HG03565 (cell line): ENCODE results near the gene CAMK1D.
"Not testable (repeated sequence)": the region's sequence is repeated elsewhere in the genome, so short reads cannot be mapped to it uniquely, and the experiment has no call there.

Experiments used
- ATAC-seq: cut with Tn5 transposase; IDR thresholded peaks from one replicate; pipeline ENCODE4 v1.9.1; 2021; ENCODE audit warnings: mild to moderate bottlenecking, moderate library complexity; ENCODE audit not compliant: unreplicated experiment

The CAMK1D gene

DNA sequence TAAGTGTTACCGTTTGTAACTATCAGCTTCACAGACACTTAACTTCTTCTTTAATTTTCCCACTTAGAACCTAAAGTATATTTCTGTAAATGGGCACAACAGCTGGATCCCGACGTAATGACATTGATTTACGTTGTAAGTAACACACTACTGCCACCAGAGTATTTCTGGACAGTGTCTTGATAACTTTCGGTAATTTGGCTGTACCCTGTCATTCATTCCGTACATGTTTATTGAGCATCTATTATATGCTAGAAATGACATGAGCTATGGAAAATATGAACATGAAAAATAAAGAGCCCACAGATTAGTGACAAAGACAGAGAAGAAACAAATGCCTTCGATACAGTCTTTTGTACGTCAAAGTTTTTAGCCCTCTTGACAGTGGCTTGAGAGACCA lies 360.8 kb downstream of the CAMK1D start:
- ATAC-seq = no peak

DNA sequence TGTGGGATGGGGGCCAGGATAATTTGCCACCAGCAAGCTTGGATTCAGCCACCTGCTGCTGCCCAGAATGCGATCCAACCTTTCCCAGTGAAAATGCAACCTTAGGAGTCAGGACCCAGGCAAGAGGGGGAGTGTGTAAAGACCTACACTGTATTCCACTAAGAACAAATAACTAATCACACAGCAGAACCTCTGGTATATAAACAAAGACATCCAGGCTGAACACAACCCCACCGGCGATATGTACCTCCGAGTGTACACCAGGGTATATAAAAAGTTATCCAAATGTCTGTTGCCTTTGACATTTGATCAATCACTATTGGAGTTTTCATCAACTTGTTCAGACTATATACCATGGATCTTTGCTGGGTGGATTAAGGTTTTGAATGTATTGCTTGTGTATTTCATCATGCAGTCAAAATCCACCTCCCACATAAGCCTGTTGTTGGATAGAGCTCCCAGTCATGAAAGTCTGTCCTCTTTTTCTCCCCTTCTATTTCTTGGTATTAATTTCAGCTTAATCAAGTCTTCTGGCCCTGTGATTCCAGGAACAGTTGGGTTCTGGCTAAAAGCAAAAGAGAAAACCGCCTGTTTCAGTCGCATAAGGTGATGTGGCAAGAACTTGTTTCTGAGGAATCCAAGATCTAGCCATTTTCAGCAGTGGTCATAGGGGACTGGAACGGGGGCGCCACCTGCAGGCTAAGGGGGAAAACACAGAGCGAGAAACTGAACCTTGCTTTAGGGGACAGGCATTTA lies 361.4 kb downstream of the CAMK1D start:
- ATAC-seq = peak; percentile 86

GRCh38 chr10:12711350-12711708 lies 362.0 kb downstream of the CAMK1D start:
- ATAC-seq = no peak

GRCh38 chr10:12712293-12712983 lies 363.1 kb downstream of the CAMK1D start:
- ATAC-seq = no peak

DNA sequence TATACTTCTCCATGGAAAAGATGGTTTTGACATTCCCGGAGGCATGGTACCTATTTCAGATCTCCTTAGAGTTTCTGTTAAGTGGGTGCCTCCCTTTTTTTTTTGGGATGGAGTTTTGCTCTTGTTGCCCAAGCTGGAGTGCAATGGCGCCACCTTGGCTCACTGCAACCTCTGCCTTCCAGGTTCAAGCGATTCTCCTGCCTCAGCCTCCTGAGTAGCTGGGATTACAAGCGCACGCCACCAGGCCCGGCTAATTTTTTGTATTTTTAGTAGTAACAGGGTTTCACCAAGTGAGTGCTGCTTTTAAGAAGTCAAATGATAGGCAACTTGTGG lies 363.6 kb downstream of the CAMK1D start:
- ATAC-seq = not testable (repeated sequence)

- ATAC-seq = no peak
Measured at GRCh38 chr10:12716042-12716441, 366.7 kb downstream of the CAMK1D start.

- ATAC-seq = no peak
Measured at GRCh38 chr10:12717981-12718707, 368.8 kb downstream of the CAMK1D start.

- no peak for ATAC-seq
Measured at GRCh38 chr10:12719365-12719764, 370.0 kb downstream of the CAMK1D start.

DNA sequence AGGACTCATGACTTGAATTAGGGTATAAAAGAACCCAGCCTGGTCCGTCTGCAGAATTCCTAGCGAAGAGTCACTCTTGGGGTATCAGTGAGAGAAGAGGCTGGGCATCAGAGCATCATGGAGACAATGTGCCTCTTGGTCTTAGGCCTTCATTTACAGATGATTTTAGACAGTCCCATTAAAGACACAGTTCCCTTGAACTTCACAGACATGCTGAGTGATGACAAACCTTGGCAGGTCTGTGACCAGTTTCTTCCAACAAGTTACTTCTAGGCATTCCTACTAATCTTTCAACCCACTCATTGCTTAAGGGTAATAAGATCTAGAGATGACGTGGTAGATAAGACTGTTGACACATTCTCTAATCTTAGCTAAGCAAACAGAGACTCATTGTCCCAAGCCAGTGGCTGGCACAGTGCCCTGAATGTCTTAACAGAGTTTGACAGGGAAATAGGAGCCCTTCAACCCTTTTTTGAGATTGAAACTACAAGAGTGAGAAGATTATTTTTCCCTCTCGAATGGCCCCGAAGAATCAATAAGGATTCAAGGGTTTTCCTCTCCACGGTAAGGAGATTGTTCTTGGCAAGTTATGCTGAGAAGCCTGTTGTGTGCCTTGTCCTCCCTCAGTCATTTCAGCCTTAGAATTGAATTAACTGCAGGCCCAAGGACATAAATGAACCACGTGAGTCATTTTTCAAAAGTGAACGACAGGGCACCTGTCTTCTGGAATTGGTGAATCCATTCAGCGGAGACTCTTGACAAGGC lies 371.1 kb downstream of the CAMK1D start:
- no peak for ATAC-seq

DNA sequence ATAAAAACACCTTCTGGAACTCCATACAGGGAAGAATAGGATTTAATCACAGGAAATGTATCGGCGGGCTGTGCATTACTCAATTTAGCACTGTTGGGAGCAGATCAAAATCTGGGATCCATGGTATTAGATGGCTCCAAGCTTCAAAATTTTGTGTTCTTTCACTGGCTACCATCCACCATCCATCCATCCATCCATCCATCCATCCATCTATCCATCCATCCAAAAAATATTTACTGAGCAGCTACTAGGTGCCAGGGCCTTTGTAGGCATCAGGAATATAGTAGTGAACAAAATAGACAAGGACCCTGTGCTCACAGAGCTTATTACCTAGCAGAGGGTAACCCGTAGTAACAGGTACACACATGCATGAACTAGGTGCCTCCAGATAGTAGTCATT lies 372.0 kb downstream of the CAMK1D start:
- ATAC-seq = no peak

GRCh38 chr10:12723220-12723619 lies 373.9 kb downstream of the CAMK1D start:
- no peak for ATAC-seq

DNA sequence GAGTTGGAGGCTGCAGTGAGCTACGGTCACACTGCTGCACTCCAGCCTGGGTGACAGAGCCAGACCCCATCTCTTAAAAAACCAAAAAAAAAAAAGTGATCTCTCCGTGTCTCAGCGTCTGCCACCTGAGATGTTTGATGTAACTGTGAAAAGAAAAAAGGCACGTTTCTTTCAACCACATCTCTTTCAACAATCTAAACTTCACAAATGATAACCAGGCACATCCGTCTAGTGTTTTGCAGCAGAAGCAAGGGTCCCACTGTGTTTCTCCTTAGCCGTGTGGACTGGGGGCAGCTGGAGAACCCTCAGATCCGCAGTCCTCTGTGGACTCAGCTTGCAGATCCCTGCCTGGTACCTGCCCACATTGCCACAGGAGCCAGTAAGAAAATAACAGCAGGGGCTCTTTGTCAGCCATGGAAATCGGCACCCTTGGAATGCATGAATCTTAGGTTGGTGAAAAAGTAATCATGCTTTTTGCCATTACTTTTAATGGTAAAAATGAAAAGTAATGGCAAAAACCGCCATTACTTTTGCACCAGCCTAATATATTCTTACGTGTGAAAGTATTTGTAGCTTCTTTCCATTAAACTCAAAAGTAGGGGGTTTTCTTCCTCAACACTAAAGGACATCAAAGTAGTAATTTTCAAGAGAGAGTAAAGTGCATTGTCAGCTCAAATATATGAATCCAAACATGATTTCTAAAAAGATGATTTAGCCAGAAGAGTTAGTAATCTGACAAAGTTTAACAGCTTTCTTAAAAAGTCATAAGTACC lies 375.6 kb downstream of the CAMK1D start:
- ATAC-seq = no peak

GRCh38 chr10:12725580-12725888 lies 376.2 kb downstream of the CAMK1D start:
- ATAC-seq = not testable (repeated sequence)

- no peak for ATAC-seq
Measured at GRCh38 chr10:12726971-12727831, 377.9 kb downstream of the CAMK1D start.

GRCh38 chr10:12727832-12728215 lies 378.5 kb downstream of the CAMK1D start:
- no peak for ATAC-seq

GRCh38 chr10:12728494-12728893 lies 379.1 kb downstream of the CAMK1D start:
- ATAC-seq = no peak

DNA sequence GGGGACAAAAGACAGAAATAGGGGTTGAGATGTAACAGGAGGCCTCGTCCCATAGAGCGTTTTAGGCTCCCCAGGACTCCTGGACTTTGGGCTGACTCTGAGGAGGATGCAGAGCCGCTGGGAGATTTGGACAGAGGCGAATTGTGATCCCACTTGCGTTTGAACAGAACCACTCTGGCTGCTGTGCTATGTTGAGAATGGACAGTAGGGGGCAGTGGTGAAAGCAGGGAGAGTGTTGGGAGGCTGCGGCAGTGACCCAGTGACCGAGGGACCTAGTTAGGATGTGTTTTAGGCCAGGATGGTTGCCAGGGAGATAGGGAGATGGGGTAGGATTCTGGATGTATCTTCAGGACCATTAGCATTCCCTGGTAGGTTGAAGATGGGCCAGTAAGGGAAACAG lies 380.5 kb downstream of the CAMK1D start:
- no peak for ATAC-seq

DNA sequence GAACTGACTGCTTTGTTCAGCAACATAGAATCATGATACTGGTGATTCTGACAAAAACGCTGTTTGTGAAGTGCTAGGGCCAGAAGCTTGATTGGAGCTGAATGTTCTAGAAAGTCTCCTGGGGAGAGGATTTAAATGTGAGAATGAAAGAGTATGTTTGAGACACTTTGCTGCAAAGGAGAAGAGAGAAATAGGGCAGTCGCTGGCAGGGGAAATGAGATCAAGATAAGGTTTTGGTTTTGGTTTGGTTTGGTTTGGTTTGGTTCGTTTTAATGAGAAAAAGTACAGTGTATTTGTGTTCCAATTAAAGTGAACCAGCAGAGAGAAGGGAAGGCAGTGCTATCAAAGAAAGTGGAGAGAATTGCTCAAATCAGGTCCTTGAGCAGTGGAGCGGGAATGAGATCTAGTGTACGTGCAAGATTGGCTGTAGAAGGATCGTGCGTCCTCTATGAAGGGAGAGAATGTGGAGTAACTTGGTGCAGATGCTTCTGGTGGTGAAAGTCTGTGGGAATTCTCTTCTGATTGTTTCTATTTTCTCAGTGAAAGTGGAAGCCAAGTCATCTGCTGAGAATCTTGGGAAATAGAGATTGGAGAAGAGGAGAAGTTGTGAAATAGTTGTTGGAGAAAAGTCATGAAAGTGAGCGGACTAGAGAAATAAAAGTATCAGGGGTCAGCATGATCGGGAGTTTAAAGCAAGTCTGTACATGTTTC lies 381.6 kb downstream of the CAMK1D start:
- ATAC-seq = no peak

- no peak for ATAC-seq
Measured at GRCh38 chr10:12733271-12733670, 383.9 kb downstream of the CAMK1D start.
